ENCODE measurements around the gene DCBLD2. TPM values are rescaled to one million over a fixed set of nuclear protein-coding genes. Genes with fewer than 3 reads are reported as not detected.
A peak's percentile ranks its signal among the peaks of the same experiment; 100 is the strongest.

Gene DCBLD2, protein sequence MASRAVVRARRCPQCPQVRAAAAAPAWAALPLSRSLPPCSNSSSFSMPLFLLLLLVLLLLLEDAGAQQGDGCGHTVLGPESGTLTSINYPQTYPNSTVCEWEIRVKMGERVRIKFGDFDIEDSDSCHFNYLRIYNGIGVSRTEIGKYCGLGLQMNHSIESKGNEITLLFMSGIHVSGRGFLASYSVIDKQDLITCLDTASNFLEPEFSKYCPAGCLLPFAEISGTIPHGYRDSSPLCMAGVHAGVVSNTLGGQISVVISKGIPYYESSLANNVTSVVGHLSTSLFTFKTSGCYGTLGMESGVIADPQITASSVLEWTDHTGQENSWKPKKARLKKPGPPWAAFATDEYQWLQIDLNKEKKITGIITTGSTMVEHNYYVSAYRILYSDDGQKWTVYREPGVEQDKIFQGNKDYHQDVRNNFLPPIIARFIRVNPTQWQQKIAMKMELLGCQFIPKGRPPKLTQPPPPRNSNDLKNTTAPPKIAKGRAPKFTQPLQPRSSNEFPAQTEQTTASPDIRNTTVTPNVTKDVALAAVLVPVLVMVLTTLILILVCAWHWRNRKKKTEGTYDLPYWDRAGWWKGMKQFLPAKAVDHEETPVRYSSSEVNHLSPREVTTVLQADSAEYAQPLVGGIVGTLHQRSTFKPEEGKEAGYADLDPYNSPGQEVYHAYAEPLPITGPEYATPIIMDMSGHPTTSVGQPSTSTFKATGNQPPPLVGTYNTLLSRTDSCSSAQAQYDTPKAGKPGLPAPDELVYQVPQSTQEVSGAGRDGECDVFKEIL
- total RNA-seq (10 to 100 TPM; 26.1 to 68.2 (median 44.1) TPM), polyA plus RNA-seq (10 to 100 TPM in 2 of 3 donors, 1 to 10 TPM in 1; 9.1 to 31.6 (median 13.8) TPM)
- long read RNA-seq, donor 1, full-length matches to known transcripts = 3 of 3 reads
- long read RNA-seq, donor 1, partial matches to known transcripts = 0 of 3 reads
- long read RNA-seq, donor 1, other reads (novel, unspliced or antisense) = 0 of 3 reads
- long read RNA-seq, donor 2, full-length matches to known transcripts = 2 of 2 reads
- long read RNA-seq, donor 2, partial matches to known transcripts = 0 of 2 reads
- long read RNA-seq, donor 2, other reads (novel, unspliced or antisense) = 0 of 2 reads
- long read RNA-seq, donor 3, full-length matches to known transcripts = 2 of 2 reads
- long read RNA-seq, donor 3, partial matches to known transcripts = 0 of 2 reads
- long read RNA-seq, donor 3, other reads (novel, unspliced or antisense) = 0 of 2 reads
- long read RNA-seq, donor 4, partial matches to known transcripts = 4 of 9 reads
- long read RNA-seq, donor 4, other reads (novel, unspliced or antisense) = 5 of 9 reads
- long read RNA-seq, donor 5, full-length matches to known transcripts = 44 of 60 reads
- long read RNA-seq, donor 5, partial matches to known transcripts = 4 of 60 reads
- long read RNA-seq, donor 5, other reads (novel, unspliced or antisense) = 12 of 60 reads
- long read RNA-seq, donor 6, partial matches to known transcripts = 0 of 2 reads
- long read RNA-seq, donor 6, other reads (novel, unspliced or antisense) = 2 of 2 reads
- long read RNA-seq, donor 7, full-length matches to known transcripts = 2 of 2 reads
- long read RNA-seq, donor 7, partial matches to known transcripts = 0 of 2 reads
- long read RNA-seq, donor 7, other reads (novel, unspliced or antisense) = 0 of 2 reads
- long read RNA-seq, donor 8, full-length matches to known transcripts = 2 of 2 reads
- long read RNA-seq, donor 8, partial matches to known transcripts = 0 of 2 reads
- long read RNA-seq, donor 8, other reads (novel, unspliced or antisense) = 0 of 2 reads
- long read RNA-seq, donor 9, partial matches to known transcripts = 6 of 6 reads
- long read RNA-seq, donor 9, other reads (novel, unspliced or antisense) = 0 of 6 reads
- long read RNA-seq, donor 10, full-length matches to known transcripts = 3 of 3 reads
- long read RNA-seq, donor 10, partial matches to known transcripts = 0 of 3 reads
- long read RNA-seq, donor 10, other reads (novel, unspliced or antisense) = 0 of 3 reads

- Histone ChIP-seq H3K4me1 (replicated peaks in 1 of 2) (peaks cover 25 to 49% of the 10 kb centered on the region in 2 donors), H3K27ac (peak within 1 kb of the TSS; percentile 50 to 91 (median 89)), H3K9me3 (replicated peaks in 1 of 3) (no peaks in the 10 kb centered on the region), H3K27me3 (no peaks in the 10 kb centered on the region), H3K36me3 (replicated peaks in 1 of 2) (no peaks in the 10 kb centered on the region), H3K4me3 (peak within 1 kb of the TSS in 3 of 4 donors; percentile 64 to 91 (median 65))
- DNase-seq = peak; percentile 98 to 100 (median 99)
- WGBS, 4 donors = 0 to 1% (median 1%) methylated on average over 29 to 86 of the region's 86 CpGs
- no peak for TF ChIP-seq CTCF (IDR thresholded peaks at IDR 0.05)
- TF ChIP-seq POLR2A (IDR thresholded peaks at IDR 0.05) = peak; percentile 73 to 95
- intact Hi-C loops (cut with DNase I) = loop anchor here in 1 of 2 donors (10.0 kb wide), 1 partner anchor 93 kb away; no protein-coding TSS in a partner anchor
Measured at GRCh38 chr3:98901392-98902350, at the start of gene DCBLD2. Gene DCBLD2, minus strand, starts transcription at chr3:98901695. Its CDS starts 369 bp downstream, at chr3:98901326.

DNA sequence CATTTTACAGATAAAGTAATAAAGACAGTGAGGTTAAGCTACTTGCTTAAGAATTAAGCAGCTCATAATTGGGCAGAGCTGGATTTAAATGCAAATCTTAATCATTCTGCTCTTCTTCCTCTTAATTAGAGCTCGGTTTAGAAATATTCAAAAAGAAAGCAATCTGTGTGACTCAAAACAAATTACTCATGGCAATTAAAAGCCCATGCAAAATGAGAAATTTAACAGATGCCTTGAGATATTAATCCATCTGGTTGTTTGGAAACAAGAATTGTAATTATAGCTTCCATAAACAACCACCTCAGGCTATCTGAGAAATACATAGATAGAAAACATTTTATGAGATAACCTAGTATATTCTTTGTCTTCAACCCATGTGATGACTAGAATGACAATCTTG is 44.2 kb upstream of the DCBLD2 start:
- Histone ChIP-seq H3K4me3 (no peak overlapping the region), H3K27me3 (no peaks in the 10 kb centered on the region), H3K36me3 (replicated peaks in 1 of 2) (no peaks in the 10 kb centered on the region), H3K9me3 (replicated peaks in 1 of 3) (no peaks in the 10 kb centered on the region), H3K4me1 (replicated peaks in 1 of 2) (no peaks in the 10 kb centered on the region), H3K27ac (no peak overlapping the region)
- 71 to 85% (median 80%) methylated on average over 1 of the region's 1 CpG for WGBS, 4 donors
- intact Hi-C loops (cut with DNase I) = no loop called here
- no peak for DNase-seq
- no peak for TF ChIP-seq POLR2A (IDR thresholded peaks at IDR 0.05)
- TF ChIP-seq CTCF (IDR thresholded peaks at IDR 0.05) = no peak

- no peak for DNase-seq
- Histone ChIP-seq H3K9me3 (replicated peaks in 1 of 3) (no peaks in the 10 kb centered on the region), H3K36me3 (replicated peaks in 1 of 2) (no peaks in the 10 kb centered on the region), H3K4me1 (replicated peaks in 1 of 2) (no peaks in the 10 kb centered on the region), H3K27me3 (no peaks in the 10 kb centered on the region), H3K4me3 (no peak overlapping the region), H3K27ac (no peak overlapping the region)
- intact Hi-C loops (cut with DNase I) = no loop called here
- 76 to 83% (median 77%) methylated on average over 1 of the region's 1 CpG for WGBS, 4 donors
- TF ChIP-seq POLR2A (IDR thresholded peaks at IDR 0.05) (no peak), CTCF (IDR thresholded peaks at IDR 0.05) (no peak)
Measured at GRCh38 chr3:98945101-98945524, 43.6 kb upstream of the DCBLD2 start.
